Lung (tissue), 16 donors: ENCODE data around the gene STAC. TPM values are rescaled to one million over a fixed set of nuclear protein-coding genes. Genes with fewer than 3 reads are reported as not detected.
A peak's percentile ranks its signal among the peaks of the same experiment; 100 is the strongest.

Experiments
- ATAC-seq: fragments of 200-7000 bp; cut with Tn5 transposase; one replicate; pipeline ENCODE4 v1.9.1; 2020; ENCODE audit warnings: moderate number of reproducible peaks; ENCODE audit not compliant: insufficient read depth, low FRiP score
- DNase-seq, 3 donors: peaks; one replicate each; pipeline ENCODE4 v3.0.0-alpha.2; 2013 to 2017
- H3K27ac ChIP-seq, 2 donors: one replicate each; pipeline ENCODE4 v1.5.1; 2013; ENCODE audit warnings: mild to moderate bottlenecking in 2 of 2, moderate library complexity in 2 of 2, control low read depth in 1 of 2, inconsistent platforms in 1 of 2, low read depth in 1 of 2, low read length in 1 of 2
- H3K27me3 ChIP-seq, 3 donors: one replicate each; pipeline ENCODE4 v1.5.1; 2013; ENCODE audit warnings: low read length in 2 of 3; ENCODE audit not compliant: control insufficient read depth in 3 of 3, insufficient read depth in 3 of 3
- H3K36me3 ChIP-seq, 4 donors: one replicate each; pipeline ENCODE4 v1.5.1; 2013; ENCODE audit warnings: low read length in 4 of 4, mild to moderate bottlenecking in 1 of 4, moderate library complexity in 1 of 4; ENCODE audit not compliant: control insufficient read depth in 4 of 4, insufficient read depth in 4 of 4
- H3K4me1 ChIP-seq, 5 donors: one replicate each; pipeline ENCODE4 v1.5.1; 2013; ENCODE audit warnings: low read length in 5 of 5, mild to moderate bottlenecking in 2 of 5, moderate library complexity in 1 of 5; ENCODE audit not compliant: control insufficient read depth in 5 of 5, insufficient read depth in 5 of 5
- H3K4me3 ChIP-seq: one replicate; pipeline ENCODE4 v1.5.1; 2013; ENCODE audit warnings: mild to moderate bottlenecking, control low read depth, moderate library complexity
- H3K9ac ChIP-seq, 2 donors: one replicate each; pipeline ENCODE4 v1.5.1; 2013; ENCODE audit warnings: low read length in 2 of 2, control low read depth in 1 of 2; ENCODE audit not compliant: insufficient read depth in 1 of 2
- H3K9me3 ChIP-seq, 4 donors: one replicate each; pipeline ENCODE4 v1.5.1; 2013; ENCODE audit warnings: low read length in 3 of 4, mild to moderate bottlenecking in 1 of 4, moderate library complexity in 1 of 4; ENCODE audit not compliant: control insufficient read depth in 4 of 4, insufficient read depth in 3 of 4
- CTCF ChIP-seq: IDR thresholded peaks from 2 replicates; pipeline ENCODE4 v1.5.1; 2012; ENCODE audit warnings: mild to moderate bottlenecking; ENCODE audit errors: control extremely low read depth, extremely low read depth
- WGBS, 2 donors: extraction: QIAGEN DNeasy Blood & Tissue Kit; methylation state at CpG; one replicate each; pipeline ENCODE4 v1.1.7; 2013; 5-methylcytosine and 5-hydroxymethylcytosine counted together
- long read RNA-seq, 5 donors: transcript quantifications; one replicate each; lab custom pipeline, GENCODE V29; 2026
- polyA plus RNA-seq, 2 donors: library from polyadenylated mRNA; stranded (reverse); fragments of 200-250 nt; gene quantifications; one replicate each; pipeline ENCODE4 v1.2.1, GENCODE V29; 2013
- total RNA-seq, 2 donors: library from RNA; depleted of rRNA in 1 of 2; stranded (reverse); fragments of >200 nt in 1 of 2; gene quantifications; one replicate each; pipeline ENCODE4 v1.2.1, GENCODE V29; 2014 to 2021
- donor health status: control.
- donor health status: control.
- donor health status: Bipolar disorder and iron deficiency.
- donor health status: healthy.
- donor health status: DM: yes; HTN: yes; CAD: no.

Gene STAC
- total RNA-seq (10 to 100 TPM in 1 of 2 donors, 1 to 10 TPM in 1; 3.1 to 17.2 TPM), polyA plus RNA-seq (1 to 10 TPM; 1.3 to 8.3 TPM)
- long read RNA-seq, donor 1 = 0 reads
- long read RNA-seq, donor 2 = 0 reads
- long read RNA-seq, donor 3 = 0 reads
- long read RNA-seq, donor 4 = 0 reads
- long read RNA-seq, donor 5 = 0 reads

GRCh38 chr3:36380221-36381031 is at the start of gene STAC:
Gene STAC, plus strand, starts transcription at chr3:36380504. Its CDS starts 140 bp downstream, at chr3:36380644.
- WGBS, 2 donors = 1 to 2% methylated on average over 64 to 73 of the region's 73 CpGs
- peaks cover 0 to 7% (median 0%) of the 10 kb centered on the region in 5 donors for H3K4me1 ChIP-seq
- peaks cover 0 to 4% (median 0%) of the 10 kb centered on the region in 4 donors for H3K9me3 ChIP-seq
- no peaks in the 10 kb centered on the region for H3K36me3 ChIP-seq
- no peak for TF ChIP-seq CTCF
- H3K27ac ChIP-seq = no peak within 1 kb of the TSS
- no peak within 1 kb of the TSS for H3K9ac ChIP-seq
- H3K27me3 ChIP-seq = peaks cover 0 to 26% (median 7%) of the 10 kb centered on the region in 3 donors
- DNase-seq (peak in 2 of 3 donors; percentile 13 to 14), ATAC-seq (peak; percentile 89)
- H3K4me3 ChIP-seq = peak within 1 kb of the TSS; percentile 24

GRCh38 chr3:36332139-36332538 is 48.2 kb upstream of the STAC start:
- DNase-seq = no peak
- ATAC-seq = no peak
- TF ChIP-seq CTCF = no peak
- Histone ChIP-seq H3K9ac (no peak overlapping the region), H3K27ac (no peak overlapping the region), H3K4me3 (no peak overlapping the region), H3K9me3 (no peaks in the 10 kb centered on the region), H3K27me3 (no peaks in the 10 kb centered on the region), H3K4me1 (no peaks in the 10 kb centered on the region), H3K36me3 (no peaks in the 10 kb centered on the region)

GRCh38 chr3:36362216-36362615 is 18.1 kb upstream of the STAC start:
- no peak overlapping the region for H3K4me3 ChIP-seq
- H3K4me1 ChIP-seq = no peaks in the 10 kb centered on the region
- H3K9ac ChIP-seq = no peak overlapping the region
- no peaks in the 10 kb centered on the region for H3K27me3 ChIP-seq
- 66 to 85% methylated on average over 4 of the region's 4 CpGs for WGBS, 2 donors
- no peak for DNase-seq
- no peak overlapping the region for H3K27ac ChIP-seq
- no peaks in the 10 kb centered on the region for H3K36me3 ChIP-seq
- no peak for ATAC-seq
- H3K9me3 ChIP-seq = peaks cover 0 to 5% (median 0%) of the 10 kb centered on the region in 4 donors
- no peak for TF ChIP-seq CTCF
